Measurements from ENCODE around the gene AGMO.

GRCh38 chr7:15557686-15558085 is 4.1 kb downstream of the AGMO start:
- TF ChIP-seq POLR2A (IDR thresholded peaks at IDR 0.05; ENCODE audit: extremely low read depth, insufficient read length), result no peak
- no peak for TF ChIP-seq CTCF (IDR thresholded peaks at IDR 0.05; ENCODE audit: low read depth, low read length)
- TF ChIP-seq MAX (IDR thresholded peaks at IDR 0.05; ENCODE audit: low read depth, low read length), result no peak
- TF ChIP-seq MYC (IDR thresholded peaks at IDR 0.05; ENCODE audit: low read depth, low read length), result no peak
